HUES6 (cell line): ENCODE measurements around the gene WDR91.

Experiments used
- H3K27ac ChIP-seq: 2 replicates; pipeline ENCODE4 v1.7.0; 2013; ENCODE audit warnings: low read depth, mild to moderate bottlenecking, low read length, inconsistent platforms
- H3K27me3 ChIP-seq: 2 replicates; pipeline ENCODE4 v1.6.1; 2013; ENCODE audit warnings: low read length; ENCODE audit not compliant: control insufficient read depth, insufficient read depth
- H3K36me3 ChIP-seq: 2 replicates; pipeline ENCODE4 v1.6.1; 2013; ENCODE audit warnings: low read length; ENCODE audit not compliant: control insufficient read depth, insufficient read depth
- H3K4me1 ChIP-seq: 2 replicates; pipeline ENCODE4 v1.6.1; 2013; ENCODE audit warnings: low read length; ENCODE audit not compliant: control insufficient read depth, insufficient read depth
- H3K4me3 ChIP-seq: 2 replicates; pipeline ENCODE4 v1.5.1; 2013; ENCODE audit warnings: low read depth, low read length
- H3K9ac ChIP-seq: one replicate; pipeline ENCODE4 v1.6.1; 2013; ENCODE audit warnings: mild to moderate bottlenecking, low read length
- H3K9me3 ChIP-seq: 2 replicates; pipeline ENCODE4 v1.6.1; 2013; ENCODE audit warnings: low read depth, low read length; ENCODE audit not compliant: control insufficient read depth, insufficient read depth

The WDR91 gene

DNA sequence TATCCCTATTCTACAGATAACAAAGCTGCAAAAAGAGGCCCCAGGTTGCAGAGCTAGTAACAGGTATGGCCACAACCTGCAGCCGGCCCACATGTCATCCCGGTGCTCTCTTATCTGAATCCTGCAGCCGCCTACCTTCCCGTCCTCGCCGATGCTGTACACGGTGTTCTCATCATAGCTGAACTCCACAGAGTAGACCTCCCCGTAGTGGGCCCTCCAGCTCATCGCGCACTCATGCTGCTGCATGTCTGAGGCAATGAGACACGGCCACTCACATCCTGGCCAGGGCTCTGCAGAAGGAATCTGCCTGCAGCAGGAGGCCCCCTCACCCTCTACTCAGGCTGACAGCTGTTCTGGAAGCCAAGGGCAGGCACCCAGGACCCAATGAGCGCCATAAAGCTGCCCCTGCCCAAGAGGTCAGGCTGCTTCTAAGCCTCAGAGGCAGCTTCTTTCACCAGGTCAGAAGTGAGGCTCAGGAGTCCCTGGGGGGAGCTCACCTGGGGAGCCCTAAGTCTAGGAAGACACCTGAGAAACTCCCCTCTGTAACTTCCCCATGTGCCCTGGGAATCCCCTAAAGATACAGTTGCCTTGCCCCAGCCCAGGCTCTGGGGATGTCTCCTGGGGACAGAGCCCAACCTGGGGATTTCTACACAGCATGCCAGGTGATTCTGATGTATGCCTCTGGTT lies 22.9 kb downstream of the WDR91 start:
- Histone ChIP-seq H3K9ac (no peak overlapping the region), H3K27ac (no peak overlapping the region), H3K36me3 (peaks cover 64% of the 10 kb centered on the region)

DNA sequence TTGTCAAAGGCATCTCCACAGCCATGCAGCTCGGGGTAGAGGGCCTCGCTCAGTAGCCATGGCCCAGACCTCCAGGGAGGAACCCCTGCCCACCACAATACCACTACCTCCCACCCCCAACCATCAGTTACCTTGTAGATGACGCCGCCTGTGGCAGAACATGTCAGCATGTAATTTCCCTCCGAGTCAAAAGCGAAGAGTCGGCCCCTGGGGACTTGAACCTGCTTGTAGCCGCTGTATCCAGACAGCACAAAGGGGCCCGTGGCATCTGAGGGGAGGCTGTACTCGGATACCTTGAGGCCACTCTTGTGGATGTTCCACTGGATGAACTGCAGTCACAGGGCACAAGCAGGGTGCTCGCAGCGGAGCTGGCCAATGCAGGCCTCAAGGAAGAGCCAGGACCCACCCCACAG lies 24.5 kb downstream of the WDR91 start:
- H3K4me3 ChIP-seq: no peak overlapping the region

More for the DNA sequence above, 22.9 kb downstream of the WDR91 start:
- H3K4me1 ChIP-seq: no peaks in the 10 kb centered on the region
- H3K27me3 ChIP-seq: no peaks in the 10 kb centered on the region
- H3K4me3 ChIP-seq: no peak overlapping the region
- 0 out of 2 replicates have a peak, but pooled peaks cover 2% of the 10 kb centered on the region for H3K9me3 ChIP-seq

DNA sequence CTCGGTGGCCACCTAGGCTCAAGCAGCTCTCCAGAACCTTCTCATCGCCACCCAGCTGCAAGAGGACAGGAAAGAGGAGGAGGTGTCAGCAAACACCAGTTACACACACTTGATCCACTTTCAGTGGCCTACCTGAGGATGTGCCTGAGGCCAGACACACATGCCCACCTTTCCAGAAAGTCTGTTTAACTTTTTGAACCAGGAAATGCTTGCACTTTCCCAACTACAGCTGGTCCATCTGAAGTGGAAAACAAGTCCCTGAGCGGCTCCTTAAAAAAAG lies 25.1 kb downstream of the WDR91 start:
- Histone ChIP-seq H3K27ac (no peak overlapping the region), H3K4me1 (no peaks in the 10 kb centered on the region), H3K4me3 (no peak overlapping the region), H3K36me3 (peaks cover 72% of the 10 kb centered on the region), H3K9me3 (peaks cover 24% of the 10 kb centered on the region), H3K27me3 (no peaks in the 10 kb centered on the region), H3K9ac (no peak overlapping the region)

More for the DNA sequence above, 24.5 kb downstream of the WDR91 start:
- H3K4me1 ChIP-seq: no peaks in the 10 kb centered on the region
- no peaks in the 10 kb centered on the region for H3K27me3 ChIP-seq
- peaks cover 18% of the 10 kb centered on the region for H3K9me3 ChIP-seq
- peaks cover 68% of the 10 kb centered on the region for H3K36me3 ChIP-seq
- no peak overlapping the region for H3K27ac ChIP-seq
- no peak overlapping the region for H3K9ac ChIP-seq

DNA sequence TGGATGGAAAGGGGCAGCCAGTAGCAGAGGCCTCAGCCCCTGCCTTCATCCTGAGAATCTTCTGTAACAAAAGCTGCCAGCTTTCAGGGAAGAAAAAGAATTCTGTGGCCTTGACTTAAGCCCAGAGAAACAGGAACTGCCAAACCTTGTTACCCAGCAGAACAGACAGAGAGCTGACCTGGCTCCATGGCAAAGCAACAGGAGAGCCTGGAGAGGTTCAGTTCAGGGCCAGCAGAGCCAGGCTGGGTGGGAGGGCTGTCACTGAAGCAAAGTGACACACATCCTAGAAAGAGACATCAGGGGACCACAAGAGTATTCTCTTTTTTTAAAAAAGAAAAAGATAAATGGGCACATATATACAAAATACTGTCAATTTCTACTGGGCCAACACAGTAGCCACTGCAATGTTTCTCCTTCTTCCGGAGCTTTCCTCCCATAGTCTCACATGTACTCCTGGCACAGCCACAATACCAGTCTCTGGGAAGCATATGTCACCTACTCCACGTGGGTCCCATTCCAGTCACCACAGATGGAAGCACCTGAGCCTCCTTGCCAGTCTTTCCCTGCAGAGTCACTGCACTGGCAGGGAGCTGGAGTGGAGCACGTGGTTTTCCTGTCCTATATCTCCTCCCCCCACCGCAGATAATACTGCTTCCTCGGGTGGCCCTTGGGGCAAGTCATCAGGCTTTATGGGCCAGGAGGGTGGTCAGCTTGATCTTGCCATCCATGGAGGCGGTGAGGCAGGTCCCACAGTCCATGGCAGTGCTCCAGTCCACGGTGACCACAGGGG lies 25.7 kb downstream of the WDR91 start:
- Histone ChIP-seq H3K9me3 (peaks cover 29% of the 10 kb centered on the region), H3K4me1 (no peaks in the 10 kb centered on the region), H3K27ac (no peak overlapping the region), H3K36me3 (peaks cover 74% of the 10 kb centered on the region), H3K27me3 (no peaks in the 10 kb centered on the region), H3K4me3 (no peak overlapping the region), H3K9ac (no peak overlapping the region)

- peaks cover 43% of the 10 kb centered on the region for H3K9me3 ChIP-seq
- H3K4me1 ChIP-seq: no peaks in the 10 kb centered on the region
- H3K9ac ChIP-seq: no peak overlapping the region
- no peak overlapping the region for H3K4me3 ChIP-seq
- H3K27ac ChIP-seq: no peak overlapping the region
- no peaks in the 10 kb centered on the region for H3K27me3 ChIP-seq
- H3K36me3 ChIP-seq: peaks cover 73% of the 10 kb centered on the region
Measured at GRCh38 chr7:135184254-135184841, 27.0 kb downstream of the WDR91 start.

DNA sequence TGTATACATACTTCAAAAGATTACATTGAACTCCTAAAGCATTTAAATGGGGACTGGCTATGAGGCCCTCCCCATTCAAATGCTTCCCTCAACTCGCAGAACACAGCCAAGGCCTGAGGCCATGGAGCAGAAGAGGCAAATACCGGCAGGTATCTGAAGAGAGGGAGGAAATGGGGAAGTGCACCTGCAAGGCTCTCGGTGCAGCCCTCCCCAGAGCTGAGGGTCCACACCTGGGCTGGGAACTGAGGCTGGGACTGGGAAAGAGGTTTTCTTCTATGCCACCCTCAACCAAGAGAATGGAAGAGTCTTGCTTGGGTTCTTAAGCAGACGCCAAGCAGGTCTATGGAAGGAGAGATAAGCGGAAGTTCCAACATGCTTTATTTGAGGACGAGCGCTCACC lies 27.8 kb downstream of the WDR91 start:
- Histone ChIP-seq H3K27me3 (no peaks in the 10 kb centered on the region), H3K9me3 (peaks cover 50% of the 10 kb centered on the region), H3K4me3 (no peak overlapping the region), H3K4me1 (no peaks in the 10 kb centered on the region), H3K27ac (no peak overlapping the region), H3K9ac (no peak overlapping the region), H3K36me3 (peaks cover 65% of the 10 kb centered on the region)

GRCh38 chr7:135181929-135182678 lies 29.2 kb downstream of the WDR91 start:
- Histone ChIP-seq H3K27me3 (no peaks in the 10 kb centered on the region), H3K9me3 (peaks cover 53% of the 10 kb centered on the region), H3K4me1 (peaks cover 12% of the 10 kb centered on the region), H3K36me3 (peaks cover 54% of the 10 kb centered on the region), H3K27ac (no peak overlapping the region), H3K4me3 (no peak overlapping the region), H3K9ac (no peak overlapping the region)

GRCh38 chr7:135181261-135181928 lies 29.9 kb downstream of the WDR91 start:
- Histone ChIP-seq H3K9me3 (peaks cover 53% of the 10 kb centered on the region), H3K4me1 (peaks cover 19% of the 10 kb centered on the region), H3K9ac (no peak overlapping the region), H3K27ac (no peak overlapping the region), H3K27me3 (no peaks in the 10 kb centered on the region), H3K4me3 (no peak overlapping the region), H3K36me3 (peaks cover 47% of the 10 kb centered on the region)

- Histone ChIP-seq H3K4me3 (no peak overlapping the region), H3K4me1 (peaks cover 20% of the 10 kb centered on the region), H3K27ac (no peak overlapping the region), H3K9me3 (peaks cover 53% of the 10 kb centered on the region), H3K9ac (no peak overlapping the region), H3K27me3 (no peaks in the 10 kb centered on the region), H3K36me3 (peaks cover 35% of the 10 kb centered on the region)
Measured at GRCh38 chr7:135180122-135180521, 31.2 kb downstream of the WDR91 start.

GRCh38 chr7:135179321-135179925 lies 31.9 kb downstream of the WDR91 start:
- Histone ChIP-seq H3K4me3 (no peak overlapping the region), H3K4me1 (peaks cover 20% of the 10 kb centered on the region), H3K9me3 (peaks cover 53% of the 10 kb centered on the region), H3K36me3 (peaks cover 30% of the 10 kb centered on the region), H3K27me3 (no peaks in the 10 kb centered on the region), H3K9ac (no peak overlapping the region), H3K27ac (no peak overlapping the region)
